ENCODE results near the gene SCAMP1.

The SCAMP1 gene

GRCh38 chr5:78476795-78477194 is 116.4 kb downstream of the SCAMP1 start:
- TF ChIP-seq CTCF (IDR thresholded peaks at IDR 0.05; ENCODE audit: insufficient read depth, low read length): no peak
- no peak for TF ChIP-seq SPI1 (IDR thresholded peaks at IDR 0.05; ENCODE audit: borderline replicate concordance, low read depth)
- TF ChIP-seq POLR2AphosphoS5 (IDR thresholded peaks at IDR 0.05; ENCODE audit: low read depth): no peak
- TF ChIP-seq REST (IDR thresholded peaks at IDR 0.05; ENCODE audit: insufficient replicate concordance, low read depth): no peak
- TF ChIP-seq GABPA (IDR thresholded peaks at IDR 0.05; ENCODE audit: low read depth): no peak
- no peak overlapping the region for H3K27ac ChIP-seq (replicated peaks)
- no peaks in the 10 kb centered on the region for H3K27me3 ChIP-seq (ENCODE audit: insufficient read depth, poor library complexity, severe bottlenecking)
- no peak overlapping the region for H3K4me3 ChIP-seq (replicated peaks; ENCODE audit: insufficient read depth, low read length)
- no peak for DNase-seq (ENCODE audit: low read depth in 1 of 2, low spot score in 1 of 2)

GRCh38 chr5:78482948-78483347 is 122.5 kb downstream of the SCAMP1 start:
- Histone ChIP-seq H3K4me3 (replicated peaks; ENCODE audit: insufficient read depth, low read length) (no peak overlapping the region), H3K27me3 (ENCODE audit: insufficient read depth, poor library complexity, severe bottlenecking) (no peaks in the 10 kb centered on the region), H3K27ac (replicated peaks) (peak overlapping the region; percentile 80)
- TF ChIP-seq CTCF (IDR thresholded peaks at IDR 0.05; ENCODE audit: insufficient read depth, low read length) (no peak), REST (IDR thresholded peaks at IDR 0.05; ENCODE audit: insufficient replicate concordance, low read depth) (no peak), POLR2AphosphoS5 (IDR thresholded peaks at IDR 0.05; ENCODE audit: low read depth) (no peak), SPI1 (IDR thresholded peaks at IDR 0.05; ENCODE audit: borderline replicate concordance, low read depth) (no peak), GABPA (IDR thresholded peaks at IDR 0.05; ENCODE audit: low read depth) (no peak)
- no peak for DNase-seq (ENCODE audit: low read depth in 1 of 2, low spot score in 1 of 2)

GRCh38 chr5:78483809-78484521 is 123.5 kb downstream of the SCAMP1 start:
- Histone ChIP-seq H3K27me3 (ENCODE audit: insufficient read depth, poor library complexity, severe bottlenecking) (no peaks in the 10 kb centered on the region), H3K4me3 (replicated peaks; ENCODE audit: insufficient read depth, low read length) (no peak overlapping the region), H3K27ac (replicated peaks) (peak overlapping the region; percentile 80)
- TF ChIP-seq POLR2AphosphoS5 (IDR thresholded peaks at IDR 0.05; ENCODE audit: low read depth): peak; percentile 36; the same call in 1 of the 2 replicates
- no peak for TF ChIP-seq GABPA (IDR thresholded peaks at IDR 0.05; ENCODE audit: low read depth)
- TF ChIP-seq SPI1 (IDR thresholded peaks at IDR 0.05; ENCODE audit: borderline replicate concordance, low read depth): peak; percentile 88; the same call in 1 of the 2 replicates
- no peak for TF ChIP-seq REST (IDR thresholded peaks at IDR 0.05; ENCODE audit: insufficient replicate concordance, low read depth)
- TF ChIP-seq CTCF (IDR thresholded peaks at IDR 0.05; ENCODE audit: insufficient read depth, low read length): no peak
- DNase-seq (ENCODE audit: low read depth in 1 of 2, low spot score in 1 of 2): peak; percentile 59 to 81
